Prostate gland (tissue), 2 donors: Measurements from ENCODE around the gene OSBPL6.

Source experiments
- POLR2A ChIP-seq: fragments of 450-650 bp; IDR thresholded peaks from one replicate; pipeline ENCODE4 v1.6.1; 2016; ENCODE audit warnings: antibody characterized with exemption, mild to moderate bottlenecking
- POLR2AphosphoS5 ChIP-seq: sonication (generic); formaldehyde crosslinking; IDR thresholded peaks from one replicate; pipeline ENCODE4 v1.6.1; 2017; ENCODE audit warnings: antibody characterized with exemption
- TF ChIP-seq, protein P1 (sequence below), 4 experiments: fragments of 200-600 bp in 2 of 4; fragments of 450-650 bp in 2 of 4; sonication (generic) in 2 of 4; IDR thresholded peaks; 1 replicate in 3 of 4; 2 replicates in 1 of 4; pipeline ENCODE4 v1.5.1; 2016 to 2019; ENCODE audit warnings: antibody characterized with exemption in 4 of 4, mild to moderate bottlenecking in 2 of 4, moderate library complexity in 2 of 4

DNA sequence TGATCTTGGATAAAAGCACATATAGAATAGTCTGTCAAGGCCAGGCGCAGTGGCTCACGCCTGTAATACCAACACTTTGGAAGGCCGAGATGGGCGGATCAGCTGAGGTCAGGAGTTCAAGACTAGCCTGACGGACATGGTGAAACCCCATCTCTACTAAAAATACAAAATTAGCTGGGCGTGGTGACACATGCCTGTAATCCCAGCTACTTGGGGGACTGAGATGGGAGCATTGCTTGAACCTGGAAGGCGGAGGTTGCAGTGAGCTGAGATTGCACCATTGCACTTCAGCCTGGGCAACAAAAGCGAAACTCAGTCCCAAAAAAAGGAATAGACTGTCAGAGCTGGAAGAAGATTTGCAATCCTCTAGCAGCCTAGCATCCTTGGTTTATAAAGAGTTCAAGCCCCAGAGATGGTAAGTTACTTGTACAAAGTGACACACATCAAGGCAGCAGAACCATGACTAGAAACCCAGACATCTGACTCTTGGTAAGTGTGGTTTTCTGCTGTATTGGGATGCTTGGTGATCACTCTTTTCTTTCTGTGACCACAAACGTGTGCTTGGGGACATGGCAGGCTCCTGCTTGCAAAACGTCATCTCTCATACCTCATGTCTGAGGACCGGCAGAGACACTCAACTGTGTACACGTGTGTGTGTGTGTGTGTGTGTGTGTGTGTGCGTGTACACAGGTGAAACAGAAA is 69.0 kb downstream of the OSBPL6 start:
- TF ChIP-seq POLR2A (no peak), POLR2AphosphoS5 (no peak)
- TF ChIP-seq, protein P1, sequence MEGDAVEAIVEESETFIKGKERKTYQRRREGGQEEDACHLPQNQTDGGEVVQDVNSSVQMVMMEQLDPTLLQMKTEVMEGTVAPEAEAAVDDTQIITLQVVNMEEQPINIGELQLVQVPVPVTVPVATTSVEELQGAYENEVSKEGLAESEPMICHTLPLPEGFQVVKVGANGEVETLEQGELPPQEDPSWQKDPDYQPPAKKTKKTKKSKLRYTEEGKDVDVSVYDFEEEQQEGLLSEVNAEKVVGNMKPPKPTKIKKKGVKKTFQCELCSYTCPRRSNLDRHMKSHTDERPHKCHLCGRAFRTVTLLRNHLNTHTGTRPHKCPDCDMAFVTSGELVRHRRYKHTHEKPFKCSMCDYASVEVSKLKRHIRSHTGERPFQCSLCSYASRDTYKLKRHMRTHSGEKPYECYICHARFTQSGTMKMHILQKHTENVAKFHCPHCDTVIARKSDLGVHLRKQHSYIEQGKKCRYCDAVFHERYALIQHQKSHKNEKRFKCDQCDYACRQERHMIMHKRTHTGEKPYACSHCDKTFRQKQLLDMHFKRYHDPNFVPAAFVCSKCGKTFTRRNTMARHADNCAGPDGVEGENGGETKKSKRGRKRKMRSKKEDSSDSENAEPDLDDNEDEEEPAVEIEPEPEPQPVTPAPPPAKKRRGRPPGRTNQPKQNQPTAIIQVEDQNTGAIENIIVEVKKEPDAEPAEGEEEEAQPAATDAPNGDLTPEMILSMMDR (IDR thresholded peaks at IDR 0.05): no peak
